ENCODE measurements around the gene STXBP1.

STXBP1 gene

GRCh38 chr9:127634698-127635097, 22.6 kb downstream of the STXBP1 start:
- CTCF ChIA-PET, result interaction anchor here (0.7 to 2.1 kb wide), 6 partner anchors 18 to 234 kb away, joined by 3 to 9 read pairs (median 4); partner anchors contain the start of gene TOR2A
- peak; percentile 16; the same call in 1 of the 2 replicates for TF ChIP-seq ZNF654 (tag by site-specific recombination; IDR thresholded peaks at IDR 0.05; ENCODE audit: low read depth)
- TF ChIP-seq ZNF202 (tag by site-specific recombination; IDR thresholded peaks at IDR 0.05; ENCODE audit: borderline replicate concordance), result no peak
- TF ChIP-seq KLF1 (tag by site-specific recombination; IDR thresholded peaks at IDR 0.05), result no peak
- TF ChIP-seq ZNF155 (tag by site-specific recombination; IDR thresholded peaks at IDR 0.05), result no peak
- TF ChIP-seq, protein P1, sequence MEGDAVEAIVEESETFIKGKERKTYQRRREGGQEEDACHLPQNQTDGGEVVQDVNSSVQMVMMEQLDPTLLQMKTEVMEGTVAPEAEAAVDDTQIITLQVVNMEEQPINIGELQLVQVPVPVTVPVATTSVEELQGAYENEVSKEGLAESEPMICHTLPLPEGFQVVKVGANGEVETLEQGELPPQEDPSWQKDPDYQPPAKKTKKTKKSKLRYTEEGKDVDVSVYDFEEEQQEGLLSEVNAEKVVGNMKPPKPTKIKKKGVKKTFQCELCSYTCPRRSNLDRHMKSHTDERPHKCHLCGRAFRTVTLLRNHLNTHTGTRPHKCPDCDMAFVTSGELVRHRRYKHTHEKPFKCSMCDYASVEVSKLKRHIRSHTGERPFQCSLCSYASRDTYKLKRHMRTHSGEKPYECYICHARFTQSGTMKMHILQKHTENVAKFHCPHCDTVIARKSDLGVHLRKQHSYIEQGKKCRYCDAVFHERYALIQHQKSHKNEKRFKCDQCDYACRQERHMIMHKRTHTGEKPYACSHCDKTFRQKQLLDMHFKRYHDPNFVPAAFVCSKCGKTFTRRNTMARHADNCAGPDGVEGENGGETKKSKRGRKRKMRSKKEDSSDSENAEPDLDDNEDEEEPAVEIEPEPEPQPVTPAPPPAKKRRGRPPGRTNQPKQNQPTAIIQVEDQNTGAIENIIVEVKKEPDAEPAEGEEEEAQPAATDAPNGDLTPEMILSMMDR (tag by site-specific recombination; IDR thresholded peaks at IDR 0.05), result peak; percentile 19; the same call in 1 of the 2 replicates
- no peak overlapping the region for H3K4me3 ChIP-seq (ENCODE audit: low read depth, low read length)
- H3K27ac ChIP-seq (ENCODE audit: extremely low read depth, low read depth, low read length), result no peak overlapping the region
- H3K36me3 ChIP-seq (ENCODE audit: control insufficient read depth in 2 of 2, insufficient read depth in 1 of 2, low read length in 2 of 2), result no peaks in the 10 kb centered on the region
- H3K4me1 ChIP-seq (ENCODE audit: control insufficient read depth, insufficient read depth, low read length), result no peaks in the 10 kb centered on the region
- no peaks in the 10 kb centered on the region for H3K9me3 ChIP-seq (ENCODE audit: control insufficient read depth, insufficient read depth, low read depth, low read length)
- POLR2A ChIA-PET, result no interaction called here

GRCh38 chr9:127635201-127635735, 23.2 kb downstream of the STXBP1 start:
- ChIA-PET CTCF (interaction anchor here (1.2 to 2.1 kb wide), 4 partner anchors 19 to 100 kb away, joined by 4 to 9 read pairs (median 6); partner anchors contain the start of gene TOR2A), POLR2A (no interaction called here)
- no peak for TF ChIP-seq ZNF544 (tag by site-specific recombination; IDR thresholded peaks at IDR 0.05)
- TF ChIP-seq, protein P2, sequence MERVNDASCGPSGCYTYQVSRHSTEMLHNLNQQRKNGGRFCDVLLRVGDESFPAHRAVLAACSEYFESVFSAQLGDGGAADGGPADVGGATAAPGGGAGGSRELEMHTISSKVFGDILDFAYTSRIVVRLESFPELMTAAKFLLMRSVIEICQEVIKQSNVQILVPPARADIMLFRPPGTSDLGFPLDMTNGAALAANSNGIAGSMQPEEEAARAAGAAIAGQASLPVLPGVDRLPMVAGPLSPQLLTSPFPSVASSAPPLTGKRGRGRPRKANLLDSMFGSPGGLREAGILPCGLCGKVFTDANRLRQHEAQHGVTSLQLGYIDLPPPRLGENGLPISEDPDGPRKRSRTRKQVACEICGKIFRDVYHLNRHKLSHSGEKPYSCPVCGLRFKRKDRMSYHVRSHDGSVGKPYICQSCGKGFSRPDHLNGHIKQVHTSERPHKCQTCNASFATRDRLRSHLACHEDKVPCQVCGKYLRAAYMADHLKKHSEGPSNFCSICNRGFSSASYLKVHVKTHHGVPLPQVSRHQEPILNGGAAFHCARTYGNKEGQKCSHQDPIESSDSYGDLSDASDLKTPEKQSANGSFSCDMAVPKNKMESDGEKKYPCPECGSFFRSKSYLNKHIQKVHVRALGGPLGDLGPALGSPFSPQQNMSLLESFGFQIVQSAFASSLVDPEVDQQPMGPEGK (tag by site-specific recombination; IDR thresholded peaks at IDR 0.05), result no peak
- TF ChIP-seq, protein P3, sequence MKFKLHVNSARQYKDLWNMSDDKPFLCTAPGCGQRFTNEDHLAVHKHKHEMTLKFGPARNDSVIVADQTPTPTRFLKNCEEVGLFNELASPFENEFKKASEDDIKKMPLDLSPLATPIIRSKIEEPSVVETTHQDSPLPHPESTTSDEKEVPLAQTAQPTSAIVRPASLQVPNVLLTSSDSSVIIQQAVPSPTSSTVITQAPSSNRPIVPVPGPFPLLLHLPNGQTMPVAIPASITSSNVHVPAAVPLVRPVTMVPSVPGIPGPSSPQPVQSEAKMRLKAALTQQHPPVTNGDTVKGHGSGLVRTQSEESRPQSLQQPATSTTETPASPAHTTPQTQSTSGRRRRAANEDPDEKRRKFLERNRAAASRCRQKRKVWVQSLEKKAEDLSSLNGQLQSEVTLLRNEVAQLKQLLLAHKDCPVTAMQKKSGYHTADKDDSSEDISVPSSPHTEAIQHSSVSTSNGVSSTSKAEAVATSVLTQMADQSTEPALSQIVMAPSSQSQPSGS (tag by site-specific recombination; IDR thresholded peaks at IDR 0.05; ENCODE audit: low read depth), result no peak
- Histone ChIP-seq H3K9me3 (ENCODE audit: control insufficient read depth, insufficient read depth, low read depth, low read length) (no peaks in the 10 kb centered on the region), H3K36me3 (ENCODE audit: control insufficient read depth in 2 of 2, insufficient read depth in 1 of 2, low read length in 2 of 2) (no peaks in the 10 kb centered on the region), H3K4me1 (ENCODE audit: control insufficient read depth, insufficient read depth, low read length) (no peaks in the 10 kb centered on the region), H3K4me3 (ENCODE audit: low read depth, low read length) (no peak overlapping the region), H3K27ac (ENCODE audit: extremely low read depth, low read depth, low read length) (no peak overlapping the region)

GRCh38 chr9:127637322-127637847, 25.3 kb downstream of the STXBP1 start:
- no peak overlapping the region for H3K4me3 ChIP-seq (ENCODE audit: low read depth, low read length)
- H3K36me3 ChIP-seq (ENCODE audit: control insufficient read depth in 2 of 2, insufficient read depth in 1 of 2, low read length in 2 of 2), result no peaks in the 10 kb centered on the region
- no peak overlapping the region for H3K27ac ChIP-seq (ENCODE audit: extremely low read depth, low read depth, low read length)
- ChIA-PET POLR2A (no interaction called here), CTCF (interaction anchor here (0.7 to 1.2 kb wide), 3 partner anchors 38 to 137 kb away, joined by 3 to 5 read pairs (median 3); partner anchors contain the start of gene TOR2A)
- H3K4me1 ChIP-seq (ENCODE audit: control insufficient read depth, insufficient read depth, low read length), result no peaks in the 10 kb centered on the region
- no peaks in the 10 kb centered on the region for H3K9me3 ChIP-seq (ENCODE audit: control insufficient read depth, insufficient read depth, low read depth, low read length)
- TF ChIP-seq MZF1 (tag by site-specific recombination; IDR thresholded peaks at IDR 0.05; ENCODE audit: borderline replicate concordance) (no peak), IKZF3 (tag by site-specific recombination; IDR thresholded peaks at IDR 0.05) (peak; percentile 26; the same call in 1 of the 2 replicates), GLIS1 (tag by site-specific recombination; IDR thresholded peaks at IDR 0.05) (peak; percentile 38), KLF16 (tag by site-specific recombination; IDR thresholded peaks at IDR 0.05) (0 out of 2 replicates have a peak, but pooled peaks have one; percentile 23), ZNF175 (tag by site-specific recombination; IDR thresholded peaks at IDR 0.05) (no peak), ZBTB1 (tag by site-specific recombination; IDR thresholded peaks at IDR 0.05) (no peak), PRDM10 (tag by site-specific recombination; IDR thresholded peaks at IDR 0.05) (peak; percentile 78), ZNF692 (tag by site-specific recombination; IDR thresholded peaks at IDR 0.05) (0 out of 2 replicates have a peak, but pooled peaks have one; percentile 17)
- TF ChIP-seq, protein P4, sequence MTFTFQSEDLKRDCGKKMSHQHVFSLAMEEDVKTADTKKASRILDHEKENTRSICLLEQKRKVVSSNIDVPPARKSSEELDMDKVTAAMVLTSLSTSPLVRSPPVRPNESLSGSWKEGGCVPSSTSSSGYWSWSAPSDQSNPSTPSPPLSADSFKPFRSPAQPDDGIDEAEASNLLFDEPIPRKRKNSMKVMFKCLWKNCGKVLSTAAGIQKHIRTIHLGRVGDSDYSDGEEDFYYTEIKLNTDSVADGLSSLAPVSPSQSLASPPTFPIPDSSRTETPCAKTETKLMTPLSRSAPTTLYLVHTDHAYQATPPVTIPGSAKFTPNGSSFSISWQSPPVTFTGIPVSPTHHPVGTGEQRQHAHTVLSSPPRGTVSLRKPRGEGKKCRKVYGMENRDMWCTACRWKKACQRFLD (tag by site-specific recombination; IDR thresholded peaks at IDR 0.05), result no peak

Measured in HEK293 (cell line).